HG02623 (cell line): Measurements from ENCODE around the gene ESYT2.
"Not testable (repeated sequence)": the region's sequence is repeated elsewhere in the genome, so short reads cannot be mapped to it uniquely, and the experiment has no call there.

Experiments
- ATAC-seq: cut with Tn5 transposase; IDR thresholded peaks from one replicate; pipeline ENCODE4 v1.9.1; 2021; ENCODE audit warnings: moderate library complexity; ENCODE audit not compliant: unreplicated experiment

ESYT2 gene

GRCh38 chr7:158703679-158704523, 125.4 kb downstream of the ESYT2 start:
- not testable (repeated sequence) for ATAC-seq

GRCh38 chr7:158702944-158703343, 126.4 kb downstream of the ESYT2 start:
- no peak for ATAC-seq

- ATAC-seq = no peak
These were observed 127.1 kb downstream of the ESYT2 start for GRCh38 chr7:158702196-158702595.

- ATAC-seq = no peak
These were observed 129.3 kb downstream of the ESYT2 start for GRCh38 chr7:158700008-158700407.

GRCh38 chr7:158699341-158699740, 130.0 kb downstream of the ESYT2 start:
- ATAC-seq = no peak

GRCh38 chr7:158698657-158699195, 130.6 kb downstream of the ESYT2 start:
- no peak for ATAC-seq

- not testable (repeated sequence) for ATAC-seq
These were observed 131.7 kb downstream of the ESYT2 start for GRCh38 chr7:158697597-158697996.

- ATAC-seq = peak; percentile 92
These were observed 133.4 kb downstream of the ESYT2 start for GRCh38 chr7:158695726-158696452.

GRCh38 chr7:158695056-158695455, 134.3 kb downstream of the ESYT2 start:
- no peak for ATAC-seq

GRCh38 chr7:158694650-158695049, 134.7 kb downstream of the ESYT2 start:
- no peak for ATAC-seq

- no peak for ATAC-seq
These were observed 139.8 kb downstream of the ESYT2 start for GRCh38 chr7:158689488-158689887.

GRCh38 chr7:158687406-158687805, 141.9 kb downstream of the ESYT2 start:
- ATAC-seq = no peak

GRCh38 chr7:158685693-158686092, 143.6 kb downstream of the ESYT2 start:
- no peak for ATAC-seq

- ATAC-seq = no peak
These were observed 145.0 kb downstream of the ESYT2 start for GRCh38 chr7:158684329-158684728.

- no peak for ATAC-seq
These were observed 145.8 kb downstream of the ESYT2 start for GRCh38 chr7:158683541-158683940.

GRCh38 chr7:158682456-158682855, 146.9 kb downstream of the ESYT2 start:
- ATAC-seq = no peak
